Measurements from ENCODE around the gene CLASRP. TPM values are rescaled to one million over a fixed set of nuclear protein-coding genes. Genes with fewer than 3 reads are reported as not detected.

Gene CLASRP
- total RNA-seq, 1 experiment from 2014 or later, result 126 TPM

DNA sequence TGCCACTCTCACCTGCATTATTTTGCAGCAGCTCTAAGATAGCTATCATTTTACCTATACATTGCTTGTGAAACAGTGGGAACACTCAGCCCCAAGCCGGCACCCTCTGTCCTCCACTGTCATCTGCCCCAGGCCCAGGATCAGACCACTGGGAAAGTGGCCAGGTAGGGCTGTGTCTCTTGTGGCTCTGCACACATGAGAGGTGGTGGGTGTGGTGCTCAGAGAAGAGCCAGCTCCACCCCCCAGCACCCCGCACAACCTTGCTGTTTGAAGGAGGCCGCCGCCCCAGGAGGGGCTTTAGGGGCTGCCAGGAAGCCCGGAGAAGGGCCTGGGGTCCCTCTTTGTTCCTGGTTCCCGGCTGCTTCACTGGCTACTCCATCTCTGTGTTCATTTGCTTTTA lies 80.7 kb downstream of the CLASRP start:
- no peak overlapping the region for H3K4me3 Mint-ChIP-seq (ENCODE audit: low read depth, unreplicated experiment)
- H3K4me1 Mint-ChIP-seq (ENCODE audit: low read depth, unreplicated experiment), result peaks cover 51% of the 10 kb centered on the region
- intact Hi-C loops (cut with micrococcal nuclease; ENCODE audit: unreplicated experiment), result no loop called here
- BruUV-seq (replicated peaks), result no TSS peak
- CTCF ChIA-PET, result no interaction called here
- H3K27me3 Mint-ChIP-seq (ENCODE audit: unreplicated experiment), result no peaks in the 10 kb centered on the region
- TF ChIP-seq, protein P1, sequence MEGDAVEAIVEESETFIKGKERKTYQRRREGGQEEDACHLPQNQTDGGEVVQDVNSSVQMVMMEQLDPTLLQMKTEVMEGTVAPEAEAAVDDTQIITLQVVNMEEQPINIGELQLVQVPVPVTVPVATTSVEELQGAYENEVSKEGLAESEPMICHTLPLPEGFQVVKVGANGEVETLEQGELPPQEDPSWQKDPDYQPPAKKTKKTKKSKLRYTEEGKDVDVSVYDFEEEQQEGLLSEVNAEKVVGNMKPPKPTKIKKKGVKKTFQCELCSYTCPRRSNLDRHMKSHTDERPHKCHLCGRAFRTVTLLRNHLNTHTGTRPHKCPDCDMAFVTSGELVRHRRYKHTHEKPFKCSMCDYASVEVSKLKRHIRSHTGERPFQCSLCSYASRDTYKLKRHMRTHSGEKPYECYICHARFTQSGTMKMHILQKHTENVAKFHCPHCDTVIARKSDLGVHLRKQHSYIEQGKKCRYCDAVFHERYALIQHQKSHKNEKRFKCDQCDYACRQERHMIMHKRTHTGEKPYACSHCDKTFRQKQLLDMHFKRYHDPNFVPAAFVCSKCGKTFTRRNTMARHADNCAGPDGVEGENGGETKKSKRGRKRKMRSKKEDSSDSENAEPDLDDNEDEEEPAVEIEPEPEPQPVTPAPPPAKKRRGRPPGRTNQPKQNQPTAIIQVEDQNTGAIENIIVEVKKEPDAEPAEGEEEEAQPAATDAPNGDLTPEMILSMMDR (IDR thresholded peaks at IDR 0.05; ENCODE audit: unreplicated experiment), result no peak
- peaks cover 23% of the 10 kb centered on the region for H3K36me3 Mint-ChIP-seq (ENCODE audit: insufficient read depth, unreplicated experiment)
- DNase-seq, result no peak
- no peak overlapping the region for H3K27ac Mint-ChIP-seq (ENCODE audit: unreplicated experiment)
- no peaks in the 10 kb centered on the region for H3K9me3 Mint-ChIP-seq (ENCODE audit: low read depth, unreplicated experiment)

Other genes starting within 250 kb of the CLASRP start
- 30.0 and 31.2 TPM in 2 replicates for gene BCAM, start 229.9 kb upstream of the CLASRP start, total RNA-seq (2022)
- gene NECTIN2, start 192.7 kb upstream of the CLASRP start, total RNA-seq (2022), result 137 and 174 TPM in 2 replicates
- gene TOMM40, start 147.8 kb upstream of the CLASRP start, total RNA-seq (2022), result 152 and 162 TPM in 2 replicates
- 1.1 and 4.1 TPM in 2 replicates for gene APOE, start 133.2 kb upstream of the CLASRP start, total RNA-seq (2022)
- 4.7 and 5.0 TPM in 2 replicates for gene APOC1, start 124.4 kb upstream of the CLASRP start, total RNA-seq (2022)
- gene APOC4, start 96.8 kb upstream of the CLASRP start, total RNA-seq (2022), result not detected in 2 replicates
- gene APOC2, start 93.0 kb upstream of the CLASRP start, total RNA-seq (2022), result not detected in 2 replicates
- 172 and 183 TPM in 2 replicates for gene CLPTM1, start 83.7 kb upstream of the CLASRP start, total RNA-seq (2022)
- 37.9 and 44.5 TPM in 2 replicates for gene RELB, start 37.6 kb upstream of the CLASRP start, total RNA-seq (2022)
- 5.3 and 6.3 TPM in 2 replicates for gene ZNF296, start 37.4 kb downstream of the CLASRP start, total RNA-seq (2022)
- 36.0 and 42.0 TPM in 2 replicates for gene GEMIN7, start 40.2 kb downstream of the CLASRP start, total RNA-seq (2022)
- 45.7 and 59.7 TPM in 2 replicates for gene PPP1R37, start 54.1 kb downstream of the CLASRP start, total RNA-seq (2022)
- 0.64 TPM in 2 replicates for gene NKPD1, start 121.9 kb downstream of the CLASRP start, total RNA-seq (2022)
- gene TRAPPC6A, start 139.2 kb downstream of the CLASRP start, total RNA-seq (2022), result 55.7 and 57.0 TPM in 2 replicates
- 22.7 and 25.2 TPM in 2 replicates for gene BLOC1S3, start 139.7 kb downstream of the CLASRP start, total RNA-seq (2022)
- not detected in 2 replicates for gene EXOC3L2, start 206.4 kb downstream of the CLASRP start, total RNA-seq (2022)
- gene MARK4, start 212.2 kb downstream of the CLASRP start, total RNA-seq (2022), result 45.9 and 50.3 TPM in 2 replicates